ENCODE data around the gene KIRREL1. TPM values are rescaled to one million over a fixed set of nuclear protein-coding genes. Genes with fewer than 3 reads are reported as not detected.

KIRREL1 gene
- total RNA-seq, 1 donor = 174 TPM

GRCh38 chr1:158007180-158007579 lies 13.7 kb downstream of the KIRREL1 start:
- no peaks in the 10 kb centered on the region for H3K9me3 ChIP-seq (ENCODE audit: low read depth, low read length)
- H3K4me2 ChIP-seq (ENCODE audit: insufficient read depth, low read length) = peak overlapping the region; percentile 21
- H3K4me1 ChIP-seq (ENCODE audit: insufficient read depth, low read length) = peaks cover 96% of the 10 kb centered on the region
- no peaks in the 10 kb centered on the region for H3K36me3 ChIP-seq (ENCODE audit: insufficient read depth, low read length)
- no peaks in the 10 kb centered on the region for H3K27me3 ChIP-seq (ENCODE audit: insufficient read depth, low read length)
- TF ChIP-seq CTCF (IDR thresholded peaks at IDR 0.05; ENCODE audit: extremely low read depth, low read depth, low read length) = no peak
- H3K27ac ChIP-seq (ENCODE audit: low read depth, low read length) = peak overlapping the region; percentile 21
- no peak overlapping the region for H2AFZ ChIP-seq (ENCODE audit: low read length)
- H3K4me3 ChIP-seq (ENCODE audit: insufficient read depth, low read length) = no peak overlapping the region
- peaks cover 8% of the 10 kb centered on the region for H4K20me1 ChIP-seq (ENCODE audit: insufficient read depth, low read length)
- DNase-seq (ENCODE audit: insufficient read length, low spot score, missing footprints) = no peak
- H3K79me2 ChIP-seq (ENCODE audit: insufficient read depth, low read length) = peaks cover 75% of the 10 kb centered on the region

GRCh38 chr1:158007667-158008386 lies 14.4 kb downstream of the KIRREL1 start:
- H3K27ac ChIP-seq (ENCODE audit: low read depth, low read length) = peak overlapping the region; percentile 95
- H4K20me1 ChIP-seq (ENCODE audit: insufficient read depth, low read length) = peaks cover 8% of the 10 kb centered on the region

GRCh38 chr1:158008630-158009029 lies 15.2 kb downstream of the KIRREL1 start:
- Histone ChIP-seq H3K79me2 (ENCODE audit: insufficient read depth, low read length) (peaks cover 84% of the 10 kb centered on the region), H3K27me3 (ENCODE audit: insufficient read depth, low read length) (no peaks in the 10 kb centered on the region), H3K4me2 (ENCODE audit: insufficient read depth, low read length) (peak overlapping the region; percentile 21), H2AFZ (ENCODE audit: low read length) (no peak overlapping the region), H4K20me1 (ENCODE audit: insufficient read depth, low read length) (peaks cover 4% of the 10 kb centered on the region), H3K36me3 (ENCODE audit: insufficient read depth, low read length) (peaks cover 3% of the 10 kb centered on the region), H3K9me3 (ENCODE audit: low read depth, low read length) (no peaks in the 10 kb centered on the region), H3K4me1 (ENCODE audit: insufficient read depth, low read length) (peaks cover 95% of the 10 kb centered on the region), H3K4me3 (ENCODE audit: insufficient read depth, low read length) (no peak overlapping the region), H3K27ac (ENCODE audit: low read depth, low read length) (peak overlapping the region; percentile 95)
- no peak for TF ChIP-seq CTCF (IDR thresholded peaks at IDR 0.05; ENCODE audit: extremely low read depth, low read depth, low read length)
- DNase-seq (ENCODE audit: insufficient read length, low spot score, missing footprints) = no peak

More at GRCh38 chr1:158007667-158008386, 14.4 kb downstream of the KIRREL1 start:
- Histone ChIP-seq H3K4me2 (ENCODE audit: insufficient read depth, low read length) (peak overlapping the region; percentile 21), H3K4me1 (ENCODE audit: insufficient read depth, low read length) (peaks cover 96% of the 10 kb centered on the region), H2AFZ (ENCODE audit: low read length) (no peak overlapping the region), H3K9me3 (ENCODE audit: low read depth, low read length) (no peaks in the 10 kb centered on the region), H3K27me3 (ENCODE audit: insufficient read depth, low read length) (no peaks in the 10 kb centered on the region), H3K36me3 (ENCODE audit: insufficient read depth, low read length) (no peaks in the 10 kb centered on the region), H3K4me3 (ENCODE audit: insufficient read depth, low read length) (no peak overlapping the region), H3K79me2 (ENCODE audit: insufficient read depth, low read length) (peaks cover 76% of the 10 kb centered on the region)
- TF ChIP-seq CTCF (IDR thresholded peaks at IDR 0.05; ENCODE audit: extremely low read depth, low read depth, low read length) = no peak
- DNase-seq (ENCODE audit: insufficient read length, low spot score, missing footprints) = no peak

- H3K4me3 ChIP-seq (ENCODE audit: insufficient read depth, low read length) = peak overlapping the region; percentile 35
- DNase-seq (ENCODE audit: insufficient read length, low spot score, missing footprints) = peak; percentile 55
- H3K4me1 ChIP-seq (ENCODE audit: insufficient read depth, low read length) = peaks cover 89% of the 10 kb centered on the region
- peaks cover 7% of the 10 kb centered on the region for H3K36me3 ChIP-seq (ENCODE audit: insufficient read depth, low read length)
- no peaks in the 10 kb centered on the region for H3K9me3 ChIP-seq (ENCODE audit: low read depth, low read length)
- H3K79me2 ChIP-seq (ENCODE audit: insufficient read depth, low read length) = peaks cover 84% of the 10 kb centered on the region
- no peak overlapping the region for H2AFZ ChIP-seq (ENCODE audit: low read length)
- no peaks in the 10 kb centered on the region for H4K20me1 ChIP-seq (ENCODE audit: insufficient read depth, low read length)
- H3K27me3 ChIP-seq (ENCODE audit: insufficient read depth, low read length) = no peaks in the 10 kb centered on the region
- peak overlapping the region; percentile 95 for H3K27ac ChIP-seq (ENCODE audit: low read depth, low read length)
- no peak for TF ChIP-seq CTCF (IDR thresholded peaks at IDR 0.05; ENCODE audit: extremely low read depth, low read depth, low read length)
- peak overlapping the region; percentile 85 for H3K4me2 ChIP-seq (ENCODE audit: insufficient read depth, low read length)
Observed at GRCh38 chr1:158011714-158012113, 18.3 kb downstream of the KIRREL1 start.
